K562 (cell line): ENCODE results near the gene TCHP. TPM values are rescaled to one million over a fixed set of nuclear protein-coding genes. Genes with fewer than 3 reads are reported as not detected.

ENCODE experiments used
- BRF1 ChIP-seq: IDR thresholded peaks from 3 replicates; pipeline ENCODE4 v1.6.1; 2011; ENCODE audit warnings: borderline replicate concordance, mild to moderate bottlenecking; ENCODE audit not compliant: insufficient read length; ENCODE audit errors: extremely low read depth
- CSDE1 ChIP-seq, 2 experiments: fragments of 450-650 bp; IDR thresholded peaks; 2 replicates each; pipeline ENCODE4 v1.6.1; 2016; ENCODE audit warnings: mild to moderate bottlenecking in 1 of 2
- FOXK2 ChIP-seq, 2 experiments: fragments of 450-650 bp; IDR thresholded peaks in 1 of 2; conservative IDR thresholded peaks in 1 of 2; 2 replicates each; pipeline ENCODE4 v1.6.1; 2016; ENCODE audit warnings: low read depth in 2 of 2, mild to moderate bottlenecking in 1 of 2
- GTF2F1 ChIP-seq: IDR thresholded peaks from 2 replicates; pipeline ENCODE4 v1.6.1; 2011; ENCODE audit warnings: low read depth, low read length, improper control_type of control experiment
- HNRNPH1 ChIP-seq: fragments of 200-400 bp; formaldehyde crosslinking; optimal IDR thresholded peaks from 2 replicates; pipeline ENCODE3; 2017; ENCODE audit warnings: low read depth, mild to moderate bottlenecking, low read length, moderate library complexity
- ID3 ChIP-seq, 2 experiments: fragments of 250-450 bp in 1 of 2; fragments of 450-650 bp in 1 of 2; sonication (Bioruptor Pico) in 1 of 2; IDR thresholded peaks; 2 replicates each; pipeline versions ENCODE4 v1.6.1 to v1.8.0; 2016 to 2021; ENCODE audit warnings: mild to moderate bottlenecking in 2 of 2, moderate library complexity in 2 of 2, missing compliant biosample characterization in 1 of 2, missing genetic modification characterization in 1 of 2
- PHB ChIP-seq: fragments of 250-450 bp; sonication (Bioruptor Pico); IDR thresholded peaks from 2 replicates; pipeline ENCODE4 v1.5.0; 2021
- REST ChIP-seq, 2 experiments: fragments of 450-650 bp; formaldehyde crosslinking in 1 of 2; IDR thresholded peaks; 2 replicates each; pipeline versions ENCODE4 v1.4.0 to v1.6.1; 2014 to 2020; ENCODE audit warnings: mild to moderate bottlenecking in 2 of 2, borderline replicate concordance in 1 of 2, low read depth in 1 of 2
- SRSF1 ChIP-seq: fragments of 200-400 bp; formaldehyde crosslinking; IDR thresholded peaks from 2 replicates; pipeline ENCODE4 v1.6.1; 2017; ENCODE audit warnings: mild to moderate bottlenecking, low read depth, low read length, moderate library complexity
- TAL1 ChIP-seq: fragments of 450-650 bp; IDR thresholded peaks from 2 replicates; pipeline ENCODE4 v1.6.1; 2016; ENCODE audit warnings: mild to moderate bottlenecking
- ZFP1 ChIP-seq: fragments of 450-650 bp; formaldehyde crosslinking; IDR thresholded peaks from 2 replicates; pipeline ENCODE4 v1.4.0; 2020; ENCODE audit warnings: mild to moderate bottlenecking, mixed read lengths
- ZNF274 ChIP-seq: IDR thresholded peaks from 2 replicates; pipeline ENCODE4 v1.6.1; 2011; ENCODE audit warnings: low read depth, mild to moderate bottlenecking, low read length, moderate library complexity, borderline replicate concordance
- polyA plus RNA-seq, 8 experiments: library from polyadenylated mRNA; depleted of rRNA in 4 of 8; stranded (reverse) in 5 of 8; unstranded in 3 of 8; fragments of >200 nt; fragmentation: Nextera tagmentation in 2 of 8; fragmentation: Illumina TruSeq in 1 of 8; extraction: Ambion mirVana in 2 of 8; extraction: Trizol in 1 of 8; gene quantifications; 2 replicates each; pipeline versions ENCODE4 v1.2.1 to v1.2.3, GENCODE V29; 2011 to 2014; ENCODE audit warnings: inconsistent platforms in 1 of 8, missing spikeins in 1 of 8
- total RNA-seq, 7 experiments: library from RNA; depleted of rRNA in 6 of 7; stranded (reverse); fragments of >200 nt in 6 of 7; fragmentation: Illumina TruSeq in 2 of 7; extraction: Trizol in 2 of 7; gene quantifications; 2 replicates each; pipeline versions ENCODE4 v1.2.1 to v1.2.3, GENCODE V29; 2011 to 2021; ENCODE audit warnings: low replicate concordance in 1 of 7
- TF ChIP-seq, protein P1 (sequence below), 3 experiments: IDR thresholded peaks in 2 of 3; conservative IDR thresholded peaks in 1 of 3; 2 replicates each; pipeline ENCODE4 v1.5.1; 2011 to 2012; ENCODE audit warnings: low read length in 3 of 3, mild to moderate bottlenecking in 3 of 3, control low read depth in 2 of 3, improper control_type of control experiment in 1 of 3, inconsistent platforms in 1 of 3, low read depth in 1 of 3, mixed read lengths in 1 of 3, moderate library complexity in 1 of 3; ENCODE audit not compliant: insufficient read depth in 2 of 3
- TF ChIP-seq, protein P2 (sequence below): IDR thresholded peaks from 2 replicates; pipeline ENCODE4 v1.6.1; 2016; ENCODE audit warnings: missing genetic modification characterization, missing compliant biosample characterization

The TCHP gene
- total and polyA plus RNA-seq, 9 of the 15 experiments (the other 6 are each of a cell fraction or from before 2014, with no cell fraction given) = 3.4 to 30.4 (median 19.7) TPM

GRCh38 chr12:109880043-109880931 lies 19.8 kb upstream of the TCHP start, which contains the start of gene GLTP (continued):
- TF ChIP-seq ID3 (CRISPR knock-in tag; IDR thresholded peaks at IDR 0.05) (no peak), ID3 (tag; IDR thresholded peaks at IDR 0.05) (no peak), GTF2F1 (no peak), PHB (CRISPR knock-in tag) (no peak), BRF1 (no peak), SRSF1 (no peak), ZNF274 (no peak), ZFP1 (CRISPR knock-in tag) (no peak), CSDE1 (IDR thresholded peaks at IDR 0.05) (no peak), REST (IDR thresholded peaks at IDR 0.05; ENCODE audit: borderline replicate concordance) (peak; percentile 49), REST (CRISPR knock-in tag; IDR thresholded peaks at IDR 0.05; ENCODE audit: low read depth) (no peak), HNRNPH1 (no peak), TAL1 (no peak), FOXK2 (conservative IDR thresholded peaks at IDR 0.05 in 1 of 2, IDR thresholded peaks at IDR 0.05 in 1 of 2; ENCODE audit: low read depth in 2 of 2) (no peak)
- TF ChIP-seq, protein P1, sequence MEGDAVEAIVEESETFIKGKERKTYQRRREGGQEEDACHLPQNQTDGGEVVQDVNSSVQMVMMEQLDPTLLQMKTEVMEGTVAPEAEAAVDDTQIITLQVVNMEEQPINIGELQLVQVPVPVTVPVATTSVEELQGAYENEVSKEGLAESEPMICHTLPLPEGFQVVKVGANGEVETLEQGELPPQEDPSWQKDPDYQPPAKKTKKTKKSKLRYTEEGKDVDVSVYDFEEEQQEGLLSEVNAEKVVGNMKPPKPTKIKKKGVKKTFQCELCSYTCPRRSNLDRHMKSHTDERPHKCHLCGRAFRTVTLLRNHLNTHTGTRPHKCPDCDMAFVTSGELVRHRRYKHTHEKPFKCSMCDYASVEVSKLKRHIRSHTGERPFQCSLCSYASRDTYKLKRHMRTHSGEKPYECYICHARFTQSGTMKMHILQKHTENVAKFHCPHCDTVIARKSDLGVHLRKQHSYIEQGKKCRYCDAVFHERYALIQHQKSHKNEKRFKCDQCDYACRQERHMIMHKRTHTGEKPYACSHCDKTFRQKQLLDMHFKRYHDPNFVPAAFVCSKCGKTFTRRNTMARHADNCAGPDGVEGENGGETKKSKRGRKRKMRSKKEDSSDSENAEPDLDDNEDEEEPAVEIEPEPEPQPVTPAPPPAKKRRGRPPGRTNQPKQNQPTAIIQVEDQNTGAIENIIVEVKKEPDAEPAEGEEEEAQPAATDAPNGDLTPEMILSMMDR (IDR thresholded peaks at IDR 0.05 in 2 of 3, conservative IDR thresholded peaks at IDR 0.05 in 1 of 3; ENCODE audit: insufficient read depth in 2 of 3, low read depth in 1 of 3, low read length in 3 of 3) = peak in 2 of 3 experiments; percentile 78 to 88; a peak in 5 of 6 replicates
- TF ChIP-seq, protein P2, sequence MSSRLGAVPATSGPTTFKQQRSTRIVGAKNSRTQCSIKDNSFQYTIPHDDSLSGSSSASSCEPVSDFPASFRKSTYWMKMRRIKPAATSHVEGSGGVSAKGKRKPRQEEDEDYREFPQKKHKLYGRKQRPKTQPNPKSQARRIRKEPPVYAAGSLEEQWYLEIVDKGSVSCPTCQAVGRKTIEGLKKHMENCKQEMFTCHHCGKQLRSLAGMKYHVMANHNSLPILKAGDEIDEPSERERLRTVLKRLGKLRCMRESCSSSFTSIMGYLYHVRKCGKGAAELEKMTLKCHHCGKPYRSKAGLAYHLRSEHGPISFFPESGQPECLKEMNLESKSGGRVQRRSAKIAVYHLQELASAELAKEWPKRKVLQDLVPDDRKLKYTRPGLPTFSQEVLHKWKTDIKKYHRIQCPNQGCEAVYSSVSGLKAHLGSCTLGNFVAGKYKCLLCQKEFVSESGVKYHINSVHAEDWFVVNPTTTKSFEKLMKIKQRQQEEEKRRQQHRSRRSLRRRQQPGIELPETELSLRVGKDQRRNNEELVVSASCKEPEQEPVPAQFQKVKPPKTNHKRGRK (tag) = no peak
